Gastroesophageal sphincter (tissue), 4 donors: ENCODE data around the gene CAPN2. TPM values are rescaled to one million over a fixed set of nuclear protein-coding genes. Genes with fewer than 3 reads are reported as not detected.

Source experiments
- ATAC-seq: fragments of 150-250 bp; one replicate; pipeline ENCODE4 v1.9.1; 2016; ENCODE audit warnings: mild to moderate bottlenecking, moderate library complexity
- H3K27ac ChIP-seq, 4 donors: fragments of 200-600 bp; sonication (generic) in 3 of 4; 1 replicate in 3 of 4; 2 replicates in 1 of 4; pipeline ENCODE4 v1.5.1; 2016 to 2019
- H3K27me3 ChIP-seq: fragments of 200-600 bp; sonication (generic); one replicate; pipeline ENCODE4 v1.5.1; 2019
- H3K36me3 ChIP-seq, 2 donors: fragments of 200-600 bp; sonication (generic); one replicate each; pipeline ENCODE4 v1.5.1; 2019; ENCODE audit warnings: control low read depth in 1 of 2
- H3K4me1 ChIP-seq, 3 donors: fragments of 200-600 bp; sonication (generic); 1 replicate in 2 of 3; 2 replicates in 1 of 3; pipeline ENCODE4 v1.5.1; 2016 to 2019; ENCODE audit warnings: control low read depth in 2 of 3
- H3K4me3 ChIP-seq, 2 donors: fragments of 200-600 bp; sonication (generic); one replicate each; pipeline ENCODE4 v1.5.1; 2019; ENCODE audit warnings: mild to moderate bottlenecking in 1 of 2, moderate library complexity in 1 of 2
- H3K9me3 ChIP-seq, 3 donors: fragments of 200-600 bp; sonication (generic); one replicate each; pipeline ENCODE4 v1.5.1; 2017 to 2019; ENCODE audit warnings: control low read depth in 2 of 3
- EP300 ChIP-seq: sonication (generic); formaldehyde crosslinking; IDR thresholded peaks from one replicate; pipeline ENCODE4 v1.6.1; 2017; ENCODE audit warnings: antibody characterized with exemption, mild to moderate bottlenecking
- POLR2A ChIP-seq, 2 donors: fragments of 450-650 bp; IDR thresholded peaks; one replicate each; pipeline ENCODE4 v1.6.1; 2017; ENCODE audit warnings: antibody characterized with exemption in 2 of 2, mild to moderate bottlenecking in 2 of 2, moderate library complexity in 1 of 2
- POLR2AphosphoS5 ChIP-seq: sonication (generic); formaldehyde crosslinking; IDR thresholded peaks from one replicate; pipeline ENCODE4 v1.6.1; 2017; ENCODE audit warnings: antibody characterized with exemption
- WGBS, 2 donors: methylation state at CpG; one replicate each; pipeline ENCODE4 v1.1.5; 2018; ENCODE audit warnings: low coverage in 1 of 2; 5-methylcytosine and 5-hydroxymethylcytosine counted together
- total RNA-seq, 4 donors: library from RNA; depleted of rRNA; stranded (reverse); fragments of >200 nt; gene quantifications; one replicate each; pipeline ENCODE4 v1.1.0, GENCODE V29; 2016
- TF ChIP-seq, protein P1 (sequence below), 4 experiments: fragments of 200-600 bp in 2 of 4; fragments of 450-650 bp in 2 of 4; sonication (generic) in 1 of 4; IDR thresholded peaks; one replicate each; pipeline ENCODE4 v1.5.1; 2017 to 2019; ENCODE audit warnings: antibody characterized with exemption in 4 of 4, mild to moderate bottlenecking in 2 of 4, moderate library complexity in 2 of 4

CAPN2 gene
- total RNA-seq, 4 donors from 2014 or later = 140 to 174 (median 149) TPM

DNA sequence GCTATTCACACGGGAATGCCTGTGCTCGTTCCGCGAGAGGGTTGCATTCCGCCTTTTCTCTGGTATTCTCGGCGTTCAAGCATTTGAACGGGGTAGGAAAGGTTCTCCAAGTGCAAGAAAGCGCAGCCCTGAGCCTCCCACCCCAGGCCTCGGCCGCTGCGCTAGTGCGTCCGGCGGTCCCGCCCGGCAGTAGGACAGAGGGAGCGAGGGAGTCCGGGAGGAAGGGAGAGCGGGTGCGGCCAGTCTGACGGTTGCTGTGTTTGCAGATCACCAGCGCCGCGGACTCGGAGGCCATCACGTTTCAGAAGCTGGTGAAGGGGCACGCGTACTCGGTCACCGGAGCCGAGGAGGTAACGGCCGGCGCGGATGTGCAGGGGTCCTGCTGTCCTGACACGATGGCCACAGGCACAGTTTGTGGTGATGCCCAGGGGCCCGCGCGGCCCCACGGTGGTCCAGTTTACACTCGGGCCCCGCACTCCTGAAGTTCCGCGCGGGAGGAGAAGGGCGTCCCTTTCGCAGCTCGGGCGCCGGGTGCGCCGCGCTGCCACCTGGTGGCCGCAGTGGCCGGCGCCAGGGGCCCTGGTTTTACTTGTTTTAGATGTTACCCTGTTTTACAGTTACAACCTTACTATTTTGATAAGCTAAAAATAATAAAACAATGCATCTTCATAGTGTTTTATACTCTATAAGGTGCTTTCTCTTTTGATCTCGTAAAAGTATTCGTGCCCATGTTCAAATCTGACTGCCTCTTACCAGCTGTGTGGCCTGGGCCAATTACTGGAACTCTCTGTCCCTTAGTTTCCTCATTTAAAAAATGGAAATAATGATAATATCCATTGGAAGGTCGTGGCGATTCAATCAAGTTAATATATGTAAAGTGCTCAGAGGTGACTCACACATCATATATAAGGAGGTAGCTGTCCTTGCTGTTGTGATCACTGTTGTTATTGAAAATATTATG lies 36.7 kb downstream of the CAPN2 start:
- TF ChIP-seq, protein P1, sequence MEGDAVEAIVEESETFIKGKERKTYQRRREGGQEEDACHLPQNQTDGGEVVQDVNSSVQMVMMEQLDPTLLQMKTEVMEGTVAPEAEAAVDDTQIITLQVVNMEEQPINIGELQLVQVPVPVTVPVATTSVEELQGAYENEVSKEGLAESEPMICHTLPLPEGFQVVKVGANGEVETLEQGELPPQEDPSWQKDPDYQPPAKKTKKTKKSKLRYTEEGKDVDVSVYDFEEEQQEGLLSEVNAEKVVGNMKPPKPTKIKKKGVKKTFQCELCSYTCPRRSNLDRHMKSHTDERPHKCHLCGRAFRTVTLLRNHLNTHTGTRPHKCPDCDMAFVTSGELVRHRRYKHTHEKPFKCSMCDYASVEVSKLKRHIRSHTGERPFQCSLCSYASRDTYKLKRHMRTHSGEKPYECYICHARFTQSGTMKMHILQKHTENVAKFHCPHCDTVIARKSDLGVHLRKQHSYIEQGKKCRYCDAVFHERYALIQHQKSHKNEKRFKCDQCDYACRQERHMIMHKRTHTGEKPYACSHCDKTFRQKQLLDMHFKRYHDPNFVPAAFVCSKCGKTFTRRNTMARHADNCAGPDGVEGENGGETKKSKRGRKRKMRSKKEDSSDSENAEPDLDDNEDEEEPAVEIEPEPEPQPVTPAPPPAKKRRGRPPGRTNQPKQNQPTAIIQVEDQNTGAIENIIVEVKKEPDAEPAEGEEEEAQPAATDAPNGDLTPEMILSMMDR (IDR thresholded peaks at IDR 0.05) = peak; percentile 92 to 97 (median 96)
- TF ChIP-seq POLR2AphosphoS5 = peak; percentile 41
- no peak for TF ChIP-seq EP300
- H3K4me3 ChIP-seq = peak overlapping the region; percentile 33 to 57
- ATAC-seq = peak; percentile 81
- WGBS, 2 donors = 15 to 18% methylated on average over 6 of the region's 61 CpGs
- peak overlapping the region; percentile 26 to 87 (median 82) for H3K27ac ChIP-seq
- H3K9me3 ChIP-seq = no peaks in the 10 kb centered on the region
- H3K36me3 ChIP-seq = peaks cover 0 to 82% of the 10 kb centered on the region in 2 donors
- no peaks in the 10 kb centered on the region for H3K27me3 ChIP-seq
- peaks cover 0 to 30% (median 21%) of the 10 kb centered on the region in 3 donors for H3K4me1 ChIP-seq

DNA sequence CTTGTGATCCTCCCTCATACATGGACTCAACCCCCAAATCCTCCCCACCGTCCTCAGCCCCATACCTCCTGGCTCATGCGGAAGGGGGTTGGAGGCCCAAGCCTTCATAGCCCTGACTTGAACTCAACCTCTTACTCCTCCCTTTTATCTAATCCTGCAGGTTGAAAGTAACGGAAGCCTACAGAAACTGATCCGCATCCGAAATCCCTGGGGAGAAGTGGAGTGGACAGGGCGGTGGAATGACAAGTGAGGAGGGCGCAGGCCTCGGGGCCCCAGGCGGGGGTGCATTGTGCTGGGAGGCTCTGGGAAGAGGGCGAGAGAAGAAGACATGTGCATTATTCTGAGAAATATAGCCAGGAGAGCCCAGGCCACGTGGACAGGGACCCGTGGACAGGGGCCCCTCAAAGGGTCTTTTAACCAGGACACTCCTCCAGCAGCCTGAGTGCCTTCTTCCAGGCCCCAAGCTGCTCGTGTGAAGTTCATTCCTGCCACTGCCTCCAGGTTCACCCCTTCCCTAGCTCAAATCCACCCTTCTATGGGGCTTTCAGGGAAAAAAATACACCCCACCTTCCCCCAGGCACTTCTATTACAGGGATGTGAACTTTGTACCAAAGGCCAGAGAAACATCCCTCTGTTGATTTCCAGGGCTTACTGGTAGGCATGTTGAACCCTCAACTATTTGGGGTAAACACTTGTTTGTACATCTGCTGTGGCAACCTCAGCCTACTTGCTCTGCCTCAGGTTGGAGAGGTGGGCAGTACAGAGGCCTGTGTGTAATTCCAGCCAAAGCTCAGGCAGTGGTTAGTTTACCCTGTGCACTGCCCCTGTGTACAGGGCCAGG lies 38.6 kb downstream of the CAPN2 start:
- WGBS, 2 donors = 94% methylated on average over 3 of the region's 13 CpGs; no CpG with 5 or more reads in 1 of the 2 donors
- no peak for ATAC-seq
- Histone ChIP-seq H3K4me1 (peaks cover 0 to 30% (median 18%) of the 10 kb centered on the region in 3 donors), H3K27me3 (no peaks in the 10 kb centered on the region), H3K4me3 (no peak overlapping the region), H3K9me3 (no peaks in the 10 kb centered on the region), H3K27ac (peak overlapping the region in 1 of 4 donors; percentile 11), H3K36me3 (peaks cover 0 to 82% of the 10 kb centered on the region in 2 donors)
- TF ChIP-seq EP300 (no peak), POLR2AphosphoS5 (no peak)

DNA sequence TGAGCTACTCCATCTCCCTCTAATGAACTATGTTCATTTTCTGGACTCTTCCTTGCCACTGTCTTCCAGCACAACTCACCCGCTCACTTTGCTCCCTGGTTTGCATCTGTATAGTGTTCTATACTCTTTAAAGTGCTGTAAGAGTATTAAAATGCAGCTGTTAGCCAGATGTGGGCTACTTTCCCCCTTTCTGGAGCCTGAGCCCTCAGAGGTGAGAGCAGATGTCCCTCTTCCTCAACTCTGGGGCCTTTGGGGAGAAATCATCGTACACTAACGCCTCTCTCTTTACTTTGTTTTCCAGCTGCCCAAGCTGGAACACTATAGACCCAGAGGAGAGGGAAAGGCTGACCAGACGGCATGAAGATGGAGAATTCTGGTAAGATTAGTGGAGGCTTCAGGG lies 39.4 kb downstream of the CAPN2 start:
- Histone ChIP-seq H3K9me3 (no peaks in the 10 kb centered on the region), H3K27me3 (no peaks in the 10 kb centered on the region), H3K27ac (no peak overlapping the region), H3K4me1 (peaks cover 0 to 30% (median 18%) of the 10 kb centered on the region in 3 donors), H3K4me3 (no peak overlapping the region), H3K36me3 (peaks cover 0 to 82% of the 10 kb centered on the region in 2 donors)
- TF ChIP-seq POLR2AphosphoS5 (no peak), EP300 (no peak), POLR2A (IDR thresholded peaks at IDR 0.05) (no peak)
- TF ChIP-seq, protein P1 (IDR thresholded peaks at IDR 0.05) = no peak
- no peak for ATAC-seq
- WGBS, 2 donors = 84 to 100% methylated on average over 1 to 4 of the region's 4 CpGs

DNA sequence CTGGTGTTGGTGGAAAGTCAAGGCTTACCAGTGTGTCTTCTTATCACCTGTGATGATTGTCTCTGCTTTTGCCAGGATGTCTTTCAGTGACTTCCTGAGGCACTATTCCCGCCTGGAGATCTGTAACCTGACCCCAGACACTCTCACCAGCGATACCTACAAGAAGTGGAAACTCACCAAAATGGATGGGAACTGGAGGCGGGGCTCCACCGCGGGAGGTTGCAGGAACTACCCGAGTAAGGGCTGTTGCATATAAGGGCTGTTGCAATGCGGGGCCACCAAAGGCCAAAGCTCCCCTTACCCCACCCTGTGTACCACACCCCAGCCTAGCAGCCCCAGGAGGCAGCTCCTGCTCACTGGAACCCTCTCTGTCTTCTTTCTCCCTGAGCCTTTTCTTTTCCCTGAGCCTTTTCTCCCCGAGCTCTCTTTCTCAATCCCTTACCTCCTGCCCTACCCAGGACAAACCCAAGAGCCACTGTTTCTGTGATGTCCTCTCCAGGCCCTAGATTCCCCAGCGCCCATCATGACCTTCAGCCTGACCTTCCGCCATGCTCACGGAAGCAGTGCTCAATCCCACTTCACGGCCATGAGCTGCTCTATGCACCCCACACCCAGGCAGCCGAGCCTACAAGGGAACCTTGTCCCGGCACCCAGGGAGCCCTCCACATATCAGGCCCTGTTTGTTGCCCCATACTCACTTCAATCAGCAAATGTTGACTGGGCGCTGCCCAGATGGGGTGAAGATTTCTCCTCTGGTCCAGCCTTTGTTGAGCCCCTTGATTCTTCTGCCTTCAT lies 40.6 kb downstream of the CAPN2 start:
- WGBS, 2 donors = 67 to 87% methylated on average over 3 to 9 of the region's 15 CpGs
- H3K36me3 ChIP-seq = peaks cover 0 to 84% of the 10 kb centered on the region in 2 donors

More for the DNA sequence above, 40.6 kb downstream of the CAPN2 start:
- Histone ChIP-seq H3K27me3 (no peaks in the 10 kb centered on the region), H3K4me3 (no peak overlapping the region), H3K4me1 (peaks cover 0 to 18% (median 12%) of the 10 kb centered on the region in 3 donors), H3K9me3 (no peaks in the 10 kb centered on the region), H3K27ac (no peak overlapping the region)
- no peak for ATAC-seq
- TF ChIP-seq EP300 = no peak
- no peak for TF ChIP-seq POLR2AphosphoS5
- TF ChIP-seq, protein P1 (IDR thresholded peaks at IDR 0.05) = no peak
- no peak for TF ChIP-seq POLR2A (IDR thresholded peaks at IDR 0.05)
